ENCODE results near the gene NDUFS2. TPM values are rescaled to one million over a fixed set of nuclear protein-coding genes. Genes with fewer than 3 reads are reported as not detected.

Gene NDUFS2
- total RNA-seq, 3 donors from 2014 or later (not counting 1 experiment from before 2014, with no cell fraction given) = 74.7 to 88.8 (median 84.7) TPM

GRCh38 chr1:161188381-161188780 is 13.8 kb upstream of the NDUFS2 start:
- no peaks in the 10 kb centered on the region for H3K36me3 ChIP-seq (ENCODE audit: control insufficient read depth, insufficient read depth, low read length)
- no peak for TF ChIP-seq CTCF (IDR thresholded peaks at IDR 0.05)
- intact Hi-C loops (cut with micrococcal nuclease) = no loop called here
- Mint-ChIP-seq H3K27me3 (ENCODE audit: low read depth in 2 of 2) (no peaks in the 10 kb centered on the region), H3K9me3 (no peaks in the 10 kb centered on the region), H3K4me3 (no peak overlapping the region), H3K36me3 (no peaks in the 10 kb centered on the region), H3K27ac (peak overlapping the region; percentile 73 to 95), H3K4me1 (peaks cover 67 to 68% of the 10 kb centered on the region in 2 donors)
- DNase-seq (no peak), ATAC-seq (no peak)
- peaks cover 64% of the 10 kb centered on the region for H3K4me1 ChIP-seq (ENCODE audit: control insufficient read depth, insufficient read depth, low read length)
- WGBS (ENCODE audit: insufficient coverage) = 78% methylated on average over 6 of the region's 6 CpGs
- no peak overlapping the region for H3K4me3 ChIP-seq (ENCODE audit: low read length)
- H3K9me3 ChIP-seq (ENCODE audit: control insufficient read depth, insufficient read depth, low read length) = no peaks in the 10 kb centered on the region
- H3K27ac ChIP-seq (ENCODE audit: low read length) = peak overlapping the region; percentile 22
- no peaks in the 10 kb centered on the region for H3K27me3 ChIP-seq (ENCODE audit: control insufficient read depth, insufficient read depth, low read length)

DNA sequence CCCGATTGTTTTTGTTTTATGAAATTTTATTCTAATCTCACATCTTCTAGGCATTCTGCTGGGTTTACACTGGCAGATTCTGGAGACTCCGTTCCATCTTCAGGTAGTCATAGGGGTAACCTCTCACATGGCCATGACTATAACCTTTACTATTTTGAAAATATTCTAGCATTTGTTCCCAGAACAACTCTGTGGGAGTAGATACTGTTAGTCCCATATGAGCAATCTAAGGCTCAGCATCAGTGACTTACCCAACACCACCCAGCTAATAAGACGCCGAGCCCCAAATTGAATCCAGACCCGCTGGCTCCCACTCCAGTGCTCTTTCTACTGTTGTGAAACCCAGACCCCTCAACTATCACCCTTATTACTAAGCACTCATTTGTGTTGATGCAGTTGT is 13.1 kb upstream of the NDUFS2 start:
- Histone ChIP-seq H3K36me3 (ENCODE audit: control insufficient read depth, insufficient read depth, low read length) (no peaks in the 10 kb centered on the region), H3K9me3 (ENCODE audit: control insufficient read depth, insufficient read depth, low read length) (no peaks in the 10 kb centered on the region), H3K27ac (ENCODE audit: low read length) (no peak overlapping the region), H3K27me3 (ENCODE audit: control insufficient read depth, insufficient read depth, low read length) (no peaks in the 10 kb centered on the region), H3K4me3 (ENCODE audit: low read length) (no peak overlapping the region), H3K4me1 (ENCODE audit: control insufficient read depth, insufficient read depth, low read length) (peaks cover 65% of the 10 kb centered on the region)
- H3K9me3 Mint-ChIP-seq = no peaks in the 10 kb centered on the region
- ATAC-seq (no peak), DNase-seq (no peak)
- no peak for TF ChIP-seq CTCF (IDR thresholded peaks at IDR 0.05)
- H3K27ac Mint-ChIP-seq = peak overlapping the region; percentile 73 to 95
- no peaks in the 10 kb centered on the region for H3K27me3 Mint-ChIP-seq (ENCODE audit: low read depth in 2 of 2)
- H3K36me3 Mint-ChIP-seq = no peaks in the 10 kb centered on the region
- 94% methylated on average over 2 of the region's 5 CpGs for WGBS (ENCODE audit: insufficient coverage)
- intact Hi-C loops (cut with micrococcal nuclease) = no loop called here
- H3K4me3 Mint-ChIP-seq = no peak overlapping the region
- H3K4me1 Mint-ChIP-seq = peaks cover 63 to 66% of the 10 kb centered on the region in 2 donors

- ATAC-seq (peak in 1 of 3 donors; percentile 26), DNase-seq (no peak)
- Mint-ChIP-seq H3K36me3 (no peaks in the 10 kb centered on the region), H3K4me1 (peaks cover 58 to 65% of the 10 kb centered on the region in 2 donors), H3K27me3 (ENCODE audit: low read depth in 2 of 2) (no peaks in the 10 kb centered on the region), H3K4me3 (no peak overlapping the region), H3K9me3 (no peaks in the 10 kb centered on the region), H3K27ac (peak overlapping the region; percentile 21 to 59)
- H3K27me3 ChIP-seq (ENCODE audit: control insufficient read depth, insufficient read depth, low read length) = no peaks in the 10 kb centered on the region
- H3K4me3 ChIP-seq (ENCODE audit: low read length) = no peak overlapping the region
- H3K9me3 ChIP-seq (ENCODE audit: control insufficient read depth, insufficient read depth, low read length) = no peaks in the 10 kb centered on the region
- 92% methylated on average over 22 of the region's 22 CpGs for WGBS (ENCODE audit: insufficient coverage)
- H3K36me3 ChIP-seq (ENCODE audit: control insufficient read depth, insufficient read depth, low read length) = no peaks in the 10 kb centered on the region
- H3K4me1 ChIP-seq (ENCODE audit: control insufficient read depth, insufficient read depth, low read length) = peaks cover 71% of the 10 kb centered on the region
- intact Hi-C loops (cut with micrococcal nuclease) = no loop called here
- TF ChIP-seq CTCF (IDR thresholded peaks at IDR 0.05) = no peak
- H3K27ac ChIP-seq (ENCODE audit: low read length) = no peak overlapping the region
Observed at GRCh38 chr1:161190962-161191521, 11.1 kb upstream of the NDUFS2 start.

GRCh38 chr1:161191971-161192370 is 10.2 kb upstream of the NDUFS2 start:
- Histone ChIP-seq H3K4me1 (ENCODE audit: control insufficient read depth, insufficient read depth, low read length) (peaks cover 69% of the 10 kb centered on the region), H3K4me3 (ENCODE audit: low read length) (no peak overlapping the region), H3K36me3 (ENCODE audit: control insufficient read depth, insufficient read depth, low read length) (no peaks in the 10 kb centered on the region), H3K9me3 (ENCODE audit: control insufficient read depth, insufficient read depth, low read length) (no peaks in the 10 kb centered on the region), H3K27ac (ENCODE audit: low read length) (no peak overlapping the region), H3K27me3 (ENCODE audit: control insufficient read depth, insufficient read depth, low read length) (no peaks in the 10 kb centered on the region)
- no peaks in the 10 kb centered on the region for H3K9me3 Mint-ChIP-seq
- no peak overlapping the region for H3K4me3 Mint-ChIP-seq
- H3K27ac Mint-ChIP-seq = peak overlapping the region; percentile 89 to 92
- H3K27me3 Mint-ChIP-seq (ENCODE audit: low read depth in 2 of 2) = no peaks in the 10 kb centered on the region
- no peaks in the 10 kb centered on the region for H3K36me3 Mint-ChIP-seq
- intact Hi-C loops (cut with micrococcal nuclease) = no loop called here
- no peak for DNase-seq
- peaks cover 48 to 60% of the 10 kb centered on the region in 2 donors for H3K4me1 Mint-ChIP-seq
- 80% methylated on average over 7 of the region's 8 CpGs for WGBS (ENCODE audit: insufficient coverage)
- no peak for TF ChIP-seq CTCF (IDR thresholded peaks at IDR 0.05)
- ATAC-seq = no peak
